Skeletal muscle tissue (tissue), 4 donors: ENCODE results near the gene PSTPIP2. TPM values are rescaled to one million over a fixed set of nuclear protein-coding genes. Genes with fewer than 3 reads are reported as not detected.
A peak's percentile ranks its signal among the peaks of the same experiment; 100 is the strongest.
"Not testable (repeated sequence)": the region's sequence is repeated elsewhere in the genome, so short reads cannot be mapped to it uniquely, and the experiment has no call there.

Experiments
- H3K27ac ChIP-seq: one replicate; pipeline ENCODE4 v1.7.0; 2013; ENCODE audit warnings: mild to moderate bottlenecking, low read depth, low read length, inconsistent platforms
- H3K27me3 ChIP-seq, 3 donors: one replicate each; pipeline ENCODE4 v1.7.0; 2013; ENCODE audit warnings: low read length in 3 of 3; ENCODE audit not compliant: control insufficient read depth in 3 of 3, insufficient read depth in 3 of 3
- H3K36me3 ChIP-seq, 3 donors: one replicate each; pipeline ENCODE4 v1.7.0; 2013; ENCODE audit warnings: low read length in 3 of 3; ENCODE audit not compliant: control insufficient read depth in 3 of 3, insufficient read depth in 3 of 3
- H3K4me1 ChIP-seq, 3 donors: one replicate each; pipeline ENCODE4 v1.7.0; 2013; ENCODE audit warnings: low read length in 3 of 3, mild to moderate bottlenecking in 3 of 3; ENCODE audit not compliant: control insufficient read depth in 3 of 3, insufficient read depth in 3 of 3
- H3K4me3 ChIP-seq, 3 donors: one replicate each; pipeline ENCODE4 v1.7.0; 2013; ENCODE audit warnings: low read length in 3 of 3
- H3K9ac ChIP-seq, 3 donors: one replicate each; pipeline ENCODE4 v1.7.0; 2013; ENCODE audit warnings: low read length in 3 of 3, mild to moderate bottlenecking in 3 of 3, moderate library complexity in 2 of 3, low read depth in 1 of 3
- H3K9me3 ChIP-seq, 3 donors: one replicate each; pipeline ENCODE4 v1.7.0; 2013; ENCODE audit warnings: low read length in 3 of 3; ENCODE audit not compliant: control insufficient read depth in 3 of 3
- total RNA-seq: library from RNA; depleted of rRNA; stranded (reverse); fragments of >200 nt; gene quantifications from one replicate; pipeline ENCODE4 v1.2.3, GENCODE V29; 2014
- donor health status: Osteomylitis.

PSTPIP2 gene
- total RNA-seq, 1 donor from 2014 or later, result 3.1 TPM

DNA sequence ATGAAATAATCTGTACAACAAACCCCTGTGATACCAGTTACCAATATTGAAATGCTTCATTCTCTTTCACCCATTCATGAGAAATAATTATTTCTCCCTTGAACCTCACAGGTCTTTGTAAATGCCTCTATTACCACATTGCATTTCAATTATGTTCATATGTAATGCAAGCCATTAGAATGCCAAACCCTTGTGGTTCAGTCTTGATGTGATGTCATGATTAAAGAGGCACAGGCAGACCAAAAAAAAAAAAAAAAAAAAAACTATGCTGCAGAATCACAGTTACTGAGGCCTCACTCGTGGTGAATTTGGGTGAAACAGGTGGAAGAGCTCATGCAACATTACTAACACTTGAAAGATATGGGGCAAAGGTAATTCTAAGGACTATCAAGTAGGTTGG is 95.5 kb downstream of the PSTPIP2 start:
- Histone ChIP-seq H3K4me1 (no peaks in the 10 kb centered on the region), H3K4me3 (no peak overlapping the region), H3K9ac (no peak overlapping the region), H3K36me3 (no peaks in the 10 kb centered on the region), H3K27me3 (no peaks in the 10 kb centered on the region), H3K9me3 (no peaks in the 10 kb centered on the region), H3K27ac (no peak overlapping the region)

- Histone ChIP-seq H3K36me3 (no peaks in the 10 kb centered on the region), H3K9me3 (no peaks in the 10 kb centered on the region), H3K27me3 (no peaks in the 10 kb centered on the region), H3K4me1 (no peaks in the 10 kb centered on the region), H3K27ac (no peak overlapping the region), H3K4me3 (peak overlapping the region in 1 of 3 donors; percentile 20), H3K9ac (no peak overlapping the region)
Measured at GRCh38 chr18:45974088-45974536, 97.9 kb downstream of the PSTPIP2 start.

- no peaks in the 10 kb centered on the region for H3K9me3 ChIP-seq
- H3K4me1 ChIP-seq, result peaks cover 11 to 20% (median 13%) of the 10 kb centered on the region in 3 donors
- peak within 1 kb of the TSS; percentile 86 to 99 (median 98) for H3K4me3 ChIP-seq
- peak within 1 kb of the TSS; percentile 80 for H3K27ac ChIP-seq
- no peaks in the 10 kb centered on the region for H3K27me3 ChIP-seq
- H3K36me3 ChIP-seq, result peaks cover 0 to 2% (median 0%) of the 10 kb centered on the region in 3 donors
- peak within 1 kb of the TSS; percentile 94 to 98 (median 96) for H3K9ac ChIP-seq
Measured at GRCh38 chr18:45967007-45967706, 104.9 kb downstream of the PSTPIP2 start, which contains the start of gene EPG5. EPG5 (minus strand) TSS chr18:45967329; CDS start chr18:45967239, 90 bp downstream.

DNA sequence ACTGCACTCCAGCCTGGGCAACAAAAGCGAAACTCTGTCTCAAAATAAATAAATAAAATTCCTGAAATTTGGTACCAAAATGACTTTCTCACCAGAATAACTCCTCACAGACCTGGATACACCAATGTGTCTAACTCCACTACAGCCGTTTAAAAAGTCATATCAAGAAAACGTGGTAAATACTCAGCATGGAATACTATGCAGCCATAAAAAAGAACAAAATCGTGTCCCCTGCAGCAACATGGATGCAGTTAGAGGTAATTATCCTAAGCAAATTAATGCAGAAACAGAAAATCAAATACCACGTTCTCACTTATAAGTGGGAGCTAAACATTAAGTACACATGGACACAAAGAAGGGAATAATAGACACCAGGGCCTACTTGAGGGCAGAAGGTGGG is 107.1 kb downstream of the PSTPIP2 start:
- not testable (repeated sequence) for H3K27me3 ChIP-seq, H3K4me3 ChIP-seq, H3K36me3 ChIP-seq, H3K27ac ChIP-seq, H3K9ac ChIP-seq, H3K9me3 ChIP-seq
- H3K4me1 ChIP-seq, result peaks cover 14 to 26% (median 15%) of the 10 kb centered on the region in 3 donors

DNA sequence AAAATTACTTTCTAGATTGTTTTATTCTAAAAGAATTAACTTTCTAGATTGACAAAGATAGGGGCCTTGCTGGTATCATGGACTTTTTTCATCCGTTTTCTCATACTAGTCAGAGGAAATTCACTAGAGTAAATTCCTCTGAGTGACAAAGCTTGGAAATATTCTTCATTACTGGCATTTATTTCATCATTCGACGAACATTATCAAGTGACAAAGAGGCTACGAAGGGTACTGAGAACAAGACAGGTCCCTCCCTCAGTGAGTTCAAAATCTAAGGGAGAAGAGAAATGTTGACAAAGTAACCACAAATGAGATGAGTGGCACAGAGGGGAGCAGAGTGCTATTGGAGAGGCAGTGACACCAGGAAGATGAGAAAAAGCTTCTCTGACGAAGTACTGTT is 109.2 kb downstream of the PSTPIP2 start:
- Histone ChIP-seq H3K27ac (no peak overlapping the region), H3K9ac (no peak overlapping the region), H3K27me3 (no peaks in the 10 kb centered on the region), H3K4me3 (no peak overlapping the region), H3K36me3 (peaks cover 0 to 2% (median 0%) of the 10 kb centered on the region in 3 donors), H3K4me1 (peaks cover 14 to 26% (median 15%) of the 10 kb centered on the region in 3 donors), H3K9me3 (no peaks in the 10 kb centered on the region)

- Histone ChIP-seq H3K27me3 (no peaks in the 10 kb centered on the region), H3K36me3 (peaks cover 0 to 2% (median 0%) of the 10 kb centered on the region in 3 donors), H3K9ac (no peak overlapping the region), H3K9me3 (no peaks in the 10 kb centered on the region), H3K27ac (no peak overlapping the region), H3K4me3 (no peak overlapping the region), H3K4me1 (peaks cover 12 to 28% (median 14%) of the 10 kb centered on the region in 3 donors)
Measured at GRCh38 chr18:45962461-45962860, 109.6 kb downstream of the PSTPIP2 start.

GRCh38 chr18:45959484-45959883 is 112.6 kb downstream of the PSTPIP2 start:
- not testable (repeated sequence) for H3K9ac ChIP-seq, H3K4me3 ChIP-seq, H3K9me3 ChIP-seq, H3K27ac ChIP-seq, H3K27me3 ChIP-seq, H3K36me3 ChIP-seq
- H3K4me1 ChIP-seq, result peaks cover 6 to 26% (median 14%) of the 10 kb centered on the region in 3 donors

GRCh38 chr18:45958730-45959129 is 113.3 kb downstream of the PSTPIP2 start:
- Histone ChIP-seq H3K4me1 (peaks cover 6 to 34% (median 21%) of the 10 kb centered on the region in 3 donors), H3K36me3 (peaks cover 5 to 12% (median 10%) of the 10 kb centered on the region in 3 donors), H3K27ac (no peak overlapping the region), H3K27me3 (no peaks in the 10 kb centered on the region), H3K9me3 (no peaks in the 10 kb centered on the region), H3K4me3 (no peak overlapping the region), H3K9ac (no peak overlapping the region)

DNA sequence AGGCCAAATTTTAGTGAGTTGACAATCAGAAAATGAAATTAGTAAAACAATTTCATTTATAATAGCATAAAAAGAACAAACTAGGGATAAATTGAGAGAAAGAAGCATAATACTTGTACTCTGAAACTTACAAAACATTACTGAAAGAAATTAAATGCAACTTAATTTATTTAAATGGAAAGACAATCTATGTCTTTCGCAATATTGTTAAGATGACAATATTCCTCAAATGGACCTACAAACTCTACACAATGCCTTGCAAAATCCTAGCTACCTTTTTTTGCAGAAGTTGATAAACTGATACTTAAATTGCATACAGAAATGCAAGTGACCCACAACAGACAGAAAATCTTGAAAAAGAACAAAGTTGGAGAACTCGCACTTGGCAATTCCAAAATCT is 114.0 kb downstream of the PSTPIP2 start:
- Histone ChIP-seq H3K27me3 (no peaks in the 10 kb centered on the region), H3K4me1 (peaks cover 6 to 35% (median 21%) of the 10 kb centered on the region in 3 donors), H3K27ac (no peak overlapping the region), H3K36me3 (peaks cover 5 to 17% (median 16%) of the 10 kb centered on the region in 3 donors), H3K9ac (no peak overlapping the region), H3K4me3 (no peak overlapping the region), H3K9me3 (no peaks in the 10 kb centered on the region)

- Histone ChIP-seq H3K4me3 (no peak overlapping the region), H3K27me3 (no peaks in the 10 kb centered on the region), H3K9ac (no peak overlapping the region), H3K9me3 (no peaks in the 10 kb centered on the region), H3K36me3 (peaks cover 7 to 23% (median 18%) of the 10 kb centered on the region in 3 donors), H3K27ac (no peak overlapping the region), H3K4me1 (peaks cover under 1 to 28% (median 18%) of the 10 kb centered on the region in 3 donors)
Measured at GRCh38 chr18:45957100-45957499, 115.0 kb downstream of the PSTPIP2 start.
